HG02798 (cell line): Measurements from ENCODE around the gene FNDC11.

Source experiments
- ATAC-seq: cut with Tn5 transposase; IDR thresholded peaks from one replicate; pipeline ENCODE4 v1.9.1; 2021; ENCODE audit warnings: mild to moderate bottlenecking; ENCODE audit not compliant: unreplicated experiment, poor library complexity

Gene FNDC11

DNA sequence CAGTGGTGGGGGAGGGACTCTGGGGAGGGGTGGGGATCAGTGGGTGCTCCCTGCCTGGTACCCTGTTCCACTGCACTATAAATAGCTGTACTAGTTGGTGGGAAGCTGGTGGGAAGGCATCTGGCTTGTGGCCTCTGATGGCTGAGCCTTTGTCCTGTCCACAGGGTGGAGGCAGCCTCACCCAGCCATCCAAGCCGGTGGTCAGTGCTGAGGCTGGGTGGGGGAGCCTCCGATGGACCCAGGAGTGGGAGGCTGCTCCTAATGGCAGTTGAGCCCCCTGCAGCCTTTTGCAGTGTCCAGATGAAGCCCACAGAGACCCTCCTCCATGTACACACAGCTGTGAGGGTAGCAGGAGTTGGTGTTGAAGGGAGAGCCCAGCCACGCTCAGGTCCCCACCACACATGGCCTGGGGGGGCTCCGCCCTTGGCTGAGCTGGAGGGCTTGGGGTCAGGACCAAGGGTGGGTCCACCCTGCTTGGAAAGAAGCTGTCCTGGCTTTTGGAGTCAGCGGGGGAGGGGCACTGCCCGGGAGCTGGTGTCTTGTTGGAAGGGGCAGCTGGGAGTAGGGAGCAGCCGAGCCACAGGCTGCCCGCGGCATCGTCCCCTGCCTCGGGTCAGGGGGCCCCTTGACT, 30.9 kb upstream of the FNDC11 start:
- ATAC-seq = no peak

DNA sequence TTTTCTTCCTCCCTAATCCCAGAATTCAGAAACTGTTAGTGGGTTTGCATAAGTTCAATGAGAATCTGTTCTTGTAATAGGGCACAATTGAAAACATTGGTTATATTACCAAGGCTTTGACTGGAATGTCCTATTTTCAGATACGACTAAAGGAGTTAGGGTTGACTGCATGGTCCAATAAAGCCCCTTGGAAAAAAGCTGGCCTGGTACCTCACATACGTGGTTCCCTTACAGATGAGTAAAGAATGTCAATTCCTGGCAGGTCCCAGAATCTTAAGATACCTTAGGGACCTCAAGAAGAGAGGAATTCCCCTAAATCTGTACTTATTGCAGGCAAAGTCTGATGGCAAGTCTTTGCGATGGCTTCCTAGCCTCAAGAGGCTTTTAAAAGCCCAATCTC, 28.8 kb upstream of the FNDC11 start:
- no peak for ATAC-seq

DNA sequence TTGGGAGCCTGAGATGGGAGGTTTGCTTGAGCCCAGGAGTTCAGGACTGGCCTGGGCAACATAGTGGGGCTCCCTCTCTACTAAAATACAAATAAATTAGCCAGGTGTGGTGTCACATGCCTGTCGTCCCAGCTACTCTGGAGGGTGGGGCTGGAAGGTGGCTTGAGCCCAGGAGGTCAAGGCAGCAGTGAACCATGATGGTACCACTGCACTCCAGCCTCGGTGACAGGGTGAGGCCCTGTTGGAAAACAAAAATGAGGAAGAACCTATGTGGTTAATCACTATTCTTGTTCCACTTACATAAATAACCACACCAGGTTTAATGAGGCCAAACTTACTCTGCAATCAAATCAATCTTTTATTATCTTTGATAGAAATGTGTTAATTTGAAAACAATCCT, 28.0 kb upstream of the FNDC11 start:
- ATAC-seq = no peak

DNA sequence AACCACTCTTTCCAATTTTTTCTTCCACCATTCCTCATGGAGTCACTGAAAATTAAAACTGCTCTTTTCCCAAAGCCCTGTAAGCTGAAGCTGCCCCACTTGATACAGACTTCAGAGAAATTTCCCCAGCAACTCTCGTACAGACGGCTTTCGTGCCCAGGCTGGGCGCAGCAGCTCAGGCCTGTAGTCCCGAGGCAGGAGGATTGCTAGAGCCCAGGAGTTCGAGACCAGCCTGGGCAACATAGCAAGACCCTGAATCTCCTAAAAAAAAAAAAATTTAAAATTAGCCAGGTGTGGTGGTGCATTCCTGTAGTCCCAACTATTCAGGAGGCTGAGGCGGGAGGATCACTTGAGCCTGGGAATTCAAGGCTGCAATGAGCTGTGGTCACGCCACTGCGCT, 26.8 kb upstream of the FNDC11 start:
- ATAC-seq = no peak

DNA sequence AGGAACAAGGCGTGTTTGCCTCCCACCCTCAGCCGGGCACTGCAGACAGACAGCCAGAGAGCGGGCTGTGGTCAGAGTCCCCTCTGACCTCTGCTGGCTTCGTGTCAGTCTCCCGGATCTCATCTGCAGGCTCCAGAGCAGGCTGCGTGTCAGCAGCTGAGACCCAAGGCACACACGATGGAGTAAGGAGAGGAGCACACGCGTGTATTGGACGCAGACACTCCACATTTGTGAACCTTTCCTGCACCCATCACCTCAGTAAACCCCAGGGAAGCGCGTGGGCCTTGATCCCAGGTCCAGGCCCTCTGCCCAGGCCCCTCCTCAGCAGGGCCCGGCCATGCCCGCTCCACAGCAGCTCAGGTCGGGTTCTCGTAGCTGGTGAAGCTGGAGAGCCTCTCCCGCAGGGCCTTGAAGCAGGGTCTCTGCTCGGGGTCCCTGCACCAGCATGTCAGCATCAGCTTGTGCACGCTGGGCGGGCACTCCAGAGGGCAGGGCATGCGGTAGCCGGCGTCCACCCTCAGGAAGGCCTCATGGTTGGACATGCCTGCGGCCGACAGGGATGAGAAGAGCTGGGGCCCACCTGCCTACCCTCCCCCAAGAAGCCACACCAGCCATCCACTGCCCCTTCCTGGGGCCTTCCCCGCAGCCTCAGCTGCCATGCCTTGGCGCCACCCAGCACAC, 24.6 kb upstream of the FNDC11 start:
- ATAC-seq = no peak

DNA sequence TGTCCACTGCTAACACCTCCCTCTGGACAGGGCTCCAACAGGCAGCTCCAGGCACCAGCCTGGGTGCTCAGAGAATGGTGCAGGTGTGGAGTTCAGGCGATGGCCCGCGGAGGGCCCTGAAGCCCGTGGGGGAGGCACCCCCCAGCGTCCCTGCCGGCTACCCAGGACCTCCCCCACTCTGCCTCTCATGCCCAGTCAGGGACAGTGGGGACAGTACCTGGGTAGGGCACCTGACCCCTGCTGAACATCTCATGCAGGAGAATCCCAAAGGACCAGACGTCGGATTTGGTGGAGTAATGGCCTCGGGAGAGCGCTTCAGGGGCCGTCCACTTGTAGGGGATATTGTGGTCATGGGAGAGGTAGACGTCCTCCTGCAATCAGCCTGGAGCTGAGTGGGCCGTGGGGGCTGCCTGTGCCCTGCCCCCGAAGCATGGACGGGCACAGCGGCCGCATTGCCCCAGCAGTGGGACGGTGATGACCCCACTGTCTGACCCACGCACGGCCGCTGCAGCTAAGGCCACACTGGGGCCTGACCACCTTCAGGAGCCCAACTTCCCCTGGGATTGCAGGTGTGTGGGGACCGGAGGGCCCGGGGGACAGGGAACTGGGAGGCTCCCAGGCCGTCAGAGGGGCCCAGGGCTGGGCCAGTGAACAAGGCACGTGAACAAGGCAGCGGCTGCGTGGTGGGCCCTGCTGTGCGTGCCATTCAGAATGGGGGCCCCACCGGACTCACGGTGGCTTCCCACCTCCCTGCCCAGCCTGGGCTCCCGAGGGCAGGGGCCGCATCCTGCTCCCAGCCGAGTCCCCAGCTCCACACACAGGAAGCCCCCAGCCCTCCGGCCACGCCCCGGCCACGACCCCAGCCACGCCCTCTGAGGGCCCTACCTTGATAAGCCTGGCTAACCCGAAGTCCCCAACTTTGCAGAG, 23.8 kb upstream of the FNDC11 start:
- ATAC-seq = no peak

DNA sequence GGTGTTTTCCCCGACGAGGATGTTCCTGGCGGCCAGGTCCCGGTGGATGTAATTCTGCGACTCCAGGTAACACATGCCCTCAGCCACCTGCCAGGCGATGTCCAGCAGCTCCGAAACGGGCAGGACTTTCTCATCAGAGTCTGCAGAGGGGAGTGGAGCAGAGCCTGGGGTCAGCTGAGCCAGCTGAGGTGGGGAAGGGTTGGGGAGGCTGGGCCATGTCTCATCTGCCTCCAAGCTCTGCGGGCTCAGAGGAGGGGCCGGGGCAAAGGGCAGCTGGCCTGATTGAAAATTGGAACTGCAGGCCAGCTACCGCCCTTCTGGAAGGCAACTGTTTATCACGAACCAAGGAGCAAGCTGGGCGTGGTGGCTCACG, 23.2 kb upstream of the FNDC11 start:
- no peak for ATAC-seq

DNA sequence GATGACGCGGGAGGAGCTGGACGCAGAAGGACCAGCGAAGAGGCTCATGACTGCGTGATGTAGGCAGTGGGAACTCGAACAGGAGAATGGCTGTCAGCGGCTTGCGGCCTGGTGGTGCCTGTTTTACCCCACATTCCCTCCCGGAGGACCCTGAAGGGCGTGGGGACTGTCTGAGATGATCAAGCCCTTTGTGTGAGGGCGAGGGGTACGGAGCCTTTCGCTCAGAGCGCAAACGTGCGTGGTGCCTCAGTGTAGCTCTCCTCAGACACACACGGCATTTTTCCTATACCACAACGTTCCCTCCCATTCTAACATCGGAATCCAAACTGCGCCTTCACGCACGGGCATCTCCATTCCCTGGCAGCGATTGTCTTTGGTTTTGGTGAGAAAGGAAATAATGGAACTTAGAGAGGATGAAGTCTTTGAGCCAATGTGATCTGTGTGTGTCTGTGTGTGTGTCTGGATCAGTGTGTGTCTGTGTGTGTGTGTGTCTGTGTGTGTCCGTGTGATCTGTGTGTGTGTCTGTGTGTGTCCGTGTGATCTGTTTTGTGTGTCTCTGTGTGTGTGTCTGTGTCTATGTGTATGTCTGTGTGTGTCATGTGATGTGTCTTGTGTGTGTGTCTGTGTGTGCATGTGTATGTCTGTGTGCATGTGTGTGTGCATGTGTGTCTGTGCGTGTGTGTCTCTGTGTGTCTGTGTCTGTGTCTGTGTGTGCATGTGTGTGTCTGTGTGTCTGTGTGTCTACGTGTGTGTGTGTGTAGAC, 22.1 kb upstream of the FNDC11 start:
- no peak for ATAC-seq

DNA sequence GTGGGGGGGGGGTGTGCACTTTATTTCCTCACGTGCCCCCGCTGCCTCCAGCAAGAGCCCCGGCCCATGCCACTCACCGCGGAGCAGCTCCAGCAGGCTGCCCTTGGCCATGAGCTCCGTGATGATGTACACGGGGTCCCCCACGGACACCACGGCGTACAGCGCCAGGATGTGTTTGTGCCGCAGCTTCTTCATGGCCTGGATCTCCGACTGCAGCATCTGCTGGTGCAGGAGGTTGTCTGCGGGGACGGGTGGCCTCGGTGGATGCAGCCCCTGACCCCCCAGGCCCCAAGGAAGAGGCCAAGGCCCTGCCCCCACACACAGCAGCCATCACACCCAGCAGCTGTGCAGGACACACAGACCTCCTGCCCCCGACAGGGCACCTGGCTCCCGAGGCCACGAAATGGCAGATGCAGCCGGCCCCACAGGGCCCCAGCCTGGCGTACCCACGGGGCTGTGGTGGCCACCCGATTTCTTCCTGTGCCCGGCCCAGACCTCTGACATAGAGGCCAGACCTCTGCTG, 21.4 kb upstream of the FNDC11 start:
- ATAC-seq = no peak

DNA sequence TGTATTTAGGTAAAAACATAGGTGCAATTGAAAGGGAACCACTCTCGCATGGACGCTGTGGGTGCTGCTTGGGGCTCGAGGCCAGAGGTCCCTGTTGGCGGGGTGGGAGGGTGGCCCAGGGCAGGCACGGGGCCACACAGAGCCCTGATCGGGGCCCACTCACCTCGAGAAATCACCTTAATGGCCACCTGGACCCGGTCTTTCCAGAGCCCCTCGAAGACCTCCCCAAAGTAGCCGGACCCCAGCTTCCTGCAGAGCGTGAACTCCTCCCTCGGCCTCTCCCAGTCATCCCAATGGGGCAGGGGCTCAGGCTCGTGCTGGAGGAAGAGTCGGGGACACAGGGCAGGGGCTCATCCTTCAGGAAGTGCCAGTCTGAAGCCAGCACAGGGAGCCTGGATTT, 20.6 kb upstream of the FNDC11 start:
- no peak for ATAC-seq

DNA sequence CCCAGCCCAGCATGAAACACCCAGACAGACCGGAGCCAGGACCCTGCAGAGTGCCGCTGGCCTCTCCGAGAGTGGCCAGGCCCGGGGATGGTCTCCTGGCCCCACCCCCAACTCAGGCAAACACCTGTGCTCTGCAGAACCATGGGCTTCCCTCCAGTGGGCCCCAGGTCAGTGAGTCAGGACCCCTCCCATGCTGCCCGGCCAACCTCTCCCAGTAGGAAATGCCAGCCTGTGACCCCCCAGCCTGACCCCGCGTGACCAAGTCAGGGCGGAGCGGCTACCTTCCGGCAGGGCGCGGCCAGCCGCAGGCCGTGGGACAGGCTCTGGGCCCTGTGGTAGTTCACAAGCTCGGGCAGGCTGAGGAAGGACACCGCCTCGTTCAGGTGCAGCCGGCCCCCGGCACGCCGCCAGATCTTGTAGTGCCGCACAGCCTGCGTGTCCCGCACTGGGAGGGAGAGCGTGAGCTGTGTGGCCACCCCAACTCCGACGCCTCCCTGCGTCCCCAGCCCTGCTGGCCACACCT, 20.0 kb upstream of the FNDC11 start:
- ATAC-seq = no peak

DNA sequence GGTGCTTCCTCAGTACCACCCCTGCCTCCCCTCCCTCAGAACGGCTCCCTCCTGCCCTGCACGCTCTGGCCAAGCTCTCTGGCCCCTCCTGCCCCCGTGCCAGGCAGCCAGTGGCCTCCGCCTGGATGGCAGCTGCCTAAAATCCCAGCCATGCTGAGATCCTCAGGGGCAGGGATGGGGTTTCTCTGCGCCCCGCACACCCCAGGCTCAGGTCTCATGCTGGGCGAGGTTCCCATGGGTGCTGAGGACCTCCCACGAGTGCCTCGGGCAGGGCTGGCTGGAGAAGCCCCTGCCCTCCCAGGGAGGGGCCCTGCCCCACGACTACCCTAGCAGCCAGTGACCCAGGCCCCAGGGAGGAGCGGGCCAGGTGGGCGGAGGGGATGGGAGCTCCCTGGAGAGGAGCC, 19.5 kb upstream of the FNDC11 start:
- ATAC-seq = no peak

DNA sequence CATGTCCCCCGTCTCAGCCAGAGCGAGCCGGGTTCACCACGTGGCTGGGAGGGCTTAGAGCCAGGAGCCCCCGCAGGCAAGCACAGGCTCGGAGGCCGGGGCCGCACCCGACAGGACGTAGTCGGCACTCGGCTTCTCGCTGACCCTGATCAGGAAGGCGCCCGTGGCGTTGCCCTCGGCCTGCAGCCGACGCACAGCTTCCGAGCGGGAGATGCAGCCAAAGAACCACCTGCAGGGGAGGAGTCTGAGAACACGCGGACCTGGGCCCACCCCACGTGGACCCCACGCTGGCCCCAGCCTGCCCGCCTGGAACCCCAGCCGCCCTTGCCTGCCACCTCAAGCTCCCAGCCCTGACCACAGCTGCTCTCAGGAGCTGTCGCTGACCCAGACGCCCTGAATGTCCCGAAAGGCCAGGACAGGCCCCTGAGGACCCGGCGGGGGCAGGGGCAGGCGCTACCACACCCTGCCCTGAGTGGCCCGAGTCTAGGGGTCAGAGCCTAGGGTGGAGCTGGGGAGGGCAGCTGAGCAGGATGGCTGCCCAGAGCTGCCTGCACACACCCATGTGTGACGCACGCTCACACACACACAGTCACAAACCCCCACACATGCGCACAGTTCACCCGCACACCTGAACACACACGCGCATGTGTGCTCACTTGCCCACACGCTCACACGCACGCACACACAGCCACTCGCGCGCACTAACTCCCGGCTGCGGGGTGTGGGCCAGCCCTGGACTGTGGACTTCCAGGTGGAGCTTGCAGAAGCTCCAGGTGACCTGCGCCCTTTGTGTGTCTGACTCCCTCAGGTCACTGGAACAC, 18.9 kb upstream of the FNDC11 start:
- ATAC-seq = no peak

DNA sequence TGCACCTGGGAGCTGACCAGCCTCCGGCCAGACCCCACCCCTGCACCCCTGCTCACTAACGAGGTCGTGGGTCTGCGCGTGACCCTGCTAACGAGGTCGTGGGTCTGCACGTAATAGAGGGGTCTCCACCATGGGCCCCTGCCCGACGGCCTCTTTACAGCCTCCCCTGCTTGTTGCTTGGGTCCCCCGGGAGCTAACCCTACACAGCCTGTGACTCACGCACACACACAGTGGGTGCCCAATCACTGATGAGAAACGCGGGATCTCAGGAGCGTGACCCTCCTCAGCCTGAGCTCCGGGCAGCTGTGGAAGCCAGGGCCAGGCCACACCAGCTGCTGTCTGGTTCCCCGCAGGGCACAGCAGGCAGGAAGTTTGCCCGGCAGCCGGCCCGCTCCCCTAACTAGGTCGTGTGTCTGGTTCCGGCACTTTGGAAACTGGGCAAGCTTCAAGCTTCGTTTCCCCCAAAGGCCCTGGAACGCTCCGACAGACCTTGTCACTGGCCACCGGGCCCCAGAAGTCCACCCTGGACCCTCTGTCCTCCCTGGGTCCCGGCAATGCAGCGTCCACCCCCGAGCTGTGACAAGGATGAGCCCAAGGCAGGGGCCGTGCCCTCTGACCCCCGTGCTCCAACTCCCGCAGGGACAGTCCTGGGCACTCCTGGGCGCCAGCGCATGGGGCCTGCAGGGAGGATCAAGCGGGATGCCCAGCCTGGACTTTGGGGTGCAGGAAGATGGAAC, 17.6 kb upstream of the FNDC11 start:
- ATAC-seq = no peak

DNA sequence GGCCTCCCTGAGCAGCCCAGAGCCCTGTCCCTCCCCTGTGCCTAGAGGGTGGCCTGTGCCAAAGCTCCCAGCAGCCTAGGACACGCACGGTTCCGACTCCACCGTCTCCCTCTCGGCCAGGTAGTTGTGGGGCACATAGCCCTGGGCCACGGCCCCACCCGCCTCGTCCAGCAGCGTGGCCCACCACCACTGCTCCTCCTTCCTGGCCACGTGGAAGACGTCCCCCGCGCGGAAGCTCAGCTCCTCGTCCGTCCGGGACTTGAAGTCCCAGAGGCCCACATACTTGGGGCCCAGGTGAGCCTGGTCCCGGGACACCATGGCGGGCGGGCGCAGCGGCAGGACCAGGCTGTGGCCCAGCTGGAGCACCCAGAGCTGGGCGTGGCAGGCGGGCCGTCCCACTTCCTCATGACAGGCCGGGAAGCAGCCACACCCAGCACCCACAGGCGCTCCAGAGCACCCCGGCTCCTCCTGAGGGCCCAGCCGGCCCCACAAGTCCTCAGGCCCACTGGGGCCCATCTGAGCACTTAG, 16.9 kb upstream of the FNDC11 start, which contains the start of gene PTK6:
Gene PTK6 (minus strand): TSS at position 380 of the 528 bp plus-strand sequence. CDS start 62 bp downstream, at position 318.
- ATAC-seq = peak; percentile 13

DNA sequence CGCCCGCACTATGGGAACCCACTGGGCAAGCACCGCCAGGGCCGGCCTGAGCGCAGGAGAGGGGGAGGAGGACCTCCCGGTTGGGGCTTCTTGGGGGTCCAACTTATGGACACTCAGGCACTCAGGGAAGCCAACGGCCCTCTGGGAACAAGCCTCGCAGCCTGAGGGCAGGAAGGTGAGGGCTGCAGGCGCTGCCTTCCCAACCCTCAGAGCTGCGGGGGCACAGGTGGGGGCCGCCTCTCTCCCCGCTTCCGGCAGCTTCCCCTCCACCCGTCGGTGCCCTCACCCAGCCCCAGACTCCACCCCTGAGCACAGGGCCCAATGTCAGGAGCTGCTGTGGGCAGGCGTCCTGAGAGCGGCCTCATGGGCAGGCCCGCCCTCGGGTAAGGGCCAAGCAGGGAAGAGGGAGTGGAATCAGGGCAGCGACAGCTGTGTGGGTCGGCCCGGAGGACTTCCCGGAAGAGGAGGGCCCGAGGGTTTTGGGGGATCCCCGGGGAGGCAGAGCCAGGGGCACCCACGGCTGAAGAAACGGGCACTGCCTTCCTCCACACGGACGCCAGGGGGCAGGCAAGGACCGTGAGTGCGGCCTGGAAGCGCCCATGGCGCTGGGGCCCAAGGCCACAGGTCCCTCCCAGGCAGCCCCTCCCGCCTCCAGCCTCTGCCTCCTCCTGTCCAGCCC, 16.3 kb upstream of the FNDC11 start:
- peak; percentile 87 for ATAC-seq

DNA sequence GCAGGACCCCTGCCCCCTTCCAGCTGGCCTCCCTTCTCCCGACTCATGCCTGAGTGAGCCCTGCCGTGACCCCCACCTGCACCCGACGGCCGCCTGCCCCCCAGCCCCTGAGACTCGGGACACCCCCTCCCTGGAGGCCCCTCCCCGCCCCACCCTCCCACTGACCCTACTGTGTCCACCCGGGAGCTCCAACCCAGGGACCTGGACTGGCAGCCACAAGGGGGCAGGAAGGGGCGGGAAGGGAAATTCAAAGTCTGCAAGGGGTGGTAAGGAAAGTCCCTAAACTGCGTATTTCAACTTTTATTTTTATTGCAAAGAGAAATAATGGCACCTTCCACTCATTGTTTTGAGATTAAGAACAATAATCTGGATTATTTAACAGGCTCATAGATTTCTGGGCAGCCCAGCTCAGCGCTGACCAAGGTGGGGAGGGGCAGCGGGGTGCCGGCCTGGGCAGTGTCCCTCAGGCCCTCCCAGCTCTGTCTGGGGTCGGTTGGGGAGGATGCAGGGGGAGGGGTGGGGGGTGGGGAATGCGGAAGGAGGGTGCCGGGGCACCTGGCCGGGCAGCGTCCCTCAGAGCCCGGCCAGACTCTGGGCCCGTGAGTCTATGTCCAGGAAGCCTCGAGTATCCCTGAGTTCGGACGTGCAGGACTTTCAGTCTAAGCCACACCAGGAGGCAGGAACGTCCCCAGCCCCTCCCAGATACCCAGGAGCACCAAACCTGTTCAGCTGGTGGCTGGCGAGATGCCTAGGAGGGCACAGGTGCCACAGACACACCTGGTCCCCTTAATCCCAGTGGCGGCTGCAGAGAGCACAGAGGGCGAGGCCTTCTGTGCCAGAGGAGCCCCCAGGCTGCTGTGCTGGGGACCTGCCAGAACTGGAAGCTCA, 15.5 kb upstream of the FNDC11 start:
- no peak for ATAC-seq
